GM12874 (cell line): ENCODE data around the gene ZPR1.

ENCODE experiments used
- CTCF ChIP-seq: IDR thresholded peaks from 2 replicates; pipeline ENCODE4 v1.5.1; 2011; ENCODE audit warnings: low read depth, mild to moderate bottlenecking, control low read depth, low read length, moderate library complexity; ENCODE audit not compliant: insufficient read depth

ZPR1 gene

GRCh38 chr11:116731821-116732220 is 56.0 kb downstream of the ZPR1 start:
- TF ChIP-seq CTCF: no peak

- TF ChIP-seq CTCF: no peak
Measured at GRCh38 chr11:116731097-116731761, 56.6 kb downstream of the ZPR1 start.

- no peak for TF ChIP-seq CTCF
Measured at GRCh38 chr11:116730601-116731000, 57.2 kb downstream of the ZPR1 start.

DNA sequence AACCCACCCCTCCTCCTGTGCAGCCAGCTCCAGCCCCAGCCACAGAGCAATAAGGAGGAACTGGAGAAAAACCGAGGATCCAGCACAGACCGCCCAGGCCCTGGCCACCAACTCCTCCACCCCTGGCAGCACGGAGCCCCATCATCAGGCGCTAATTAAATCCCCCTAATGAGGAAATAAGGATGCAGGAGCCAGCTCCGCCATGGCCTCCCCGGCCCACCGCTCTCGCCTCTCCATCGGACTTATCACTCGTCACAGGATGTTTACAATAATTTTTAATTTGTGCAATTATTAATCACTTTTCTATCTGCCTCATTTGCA is 57.6 kb downstream of the ZPR1 start:
- no peak for TF ChIP-seq CTCF

GRCh38 chr11:116729501-116730240 is 58.2 kb downstream of the ZPR1 start:
- no peak for TF ChIP-seq CTCF

- TF ChIP-seq CTCF: no peak
Measured at GRCh38 chr11:116727990-116728389, 59.8 kb downstream of the ZPR1 start.

DNA sequence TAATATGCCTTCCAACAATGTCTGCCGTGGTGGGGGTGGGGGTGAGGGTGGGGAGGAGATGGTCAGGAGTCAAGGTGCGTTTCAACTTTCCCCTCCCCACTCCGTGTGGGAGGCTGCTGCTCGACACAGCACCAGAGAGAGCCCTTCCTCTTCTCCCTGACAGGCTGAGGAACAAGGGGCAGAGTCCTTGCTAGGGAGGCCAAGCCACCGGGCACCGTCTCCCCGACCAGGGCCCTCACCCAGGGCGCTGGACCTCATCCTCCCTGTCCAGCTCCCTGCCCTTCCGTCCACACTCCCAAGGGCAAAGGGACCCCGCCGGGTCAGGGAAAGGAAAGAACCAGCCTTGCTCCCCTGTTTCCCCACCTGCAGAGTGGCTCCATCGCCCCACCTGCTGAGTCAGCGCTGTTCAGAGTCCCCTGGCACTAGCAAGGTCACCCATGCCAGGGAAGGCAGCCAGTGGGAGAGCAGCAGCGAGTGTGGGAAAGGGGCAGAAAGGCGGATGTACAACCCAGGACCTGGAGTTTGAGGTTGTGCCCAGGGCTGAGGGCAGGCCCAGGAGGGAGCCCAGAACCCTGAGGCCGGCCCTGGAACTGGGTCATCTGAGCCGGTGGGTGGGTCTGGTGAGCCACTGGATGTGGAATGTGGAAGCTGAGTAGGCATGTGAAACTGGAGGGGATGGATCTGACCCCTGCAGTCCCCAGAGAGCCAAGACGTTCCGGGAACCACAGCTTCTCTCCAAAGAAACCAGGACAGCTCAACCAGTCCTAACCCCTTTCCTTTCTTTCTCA is 62.2 kb downstream of the ZPR1 start:
- TF ChIP-seq CTCF: no peak
